ENCODE measurements around the gene CLCN1.

DNA sequence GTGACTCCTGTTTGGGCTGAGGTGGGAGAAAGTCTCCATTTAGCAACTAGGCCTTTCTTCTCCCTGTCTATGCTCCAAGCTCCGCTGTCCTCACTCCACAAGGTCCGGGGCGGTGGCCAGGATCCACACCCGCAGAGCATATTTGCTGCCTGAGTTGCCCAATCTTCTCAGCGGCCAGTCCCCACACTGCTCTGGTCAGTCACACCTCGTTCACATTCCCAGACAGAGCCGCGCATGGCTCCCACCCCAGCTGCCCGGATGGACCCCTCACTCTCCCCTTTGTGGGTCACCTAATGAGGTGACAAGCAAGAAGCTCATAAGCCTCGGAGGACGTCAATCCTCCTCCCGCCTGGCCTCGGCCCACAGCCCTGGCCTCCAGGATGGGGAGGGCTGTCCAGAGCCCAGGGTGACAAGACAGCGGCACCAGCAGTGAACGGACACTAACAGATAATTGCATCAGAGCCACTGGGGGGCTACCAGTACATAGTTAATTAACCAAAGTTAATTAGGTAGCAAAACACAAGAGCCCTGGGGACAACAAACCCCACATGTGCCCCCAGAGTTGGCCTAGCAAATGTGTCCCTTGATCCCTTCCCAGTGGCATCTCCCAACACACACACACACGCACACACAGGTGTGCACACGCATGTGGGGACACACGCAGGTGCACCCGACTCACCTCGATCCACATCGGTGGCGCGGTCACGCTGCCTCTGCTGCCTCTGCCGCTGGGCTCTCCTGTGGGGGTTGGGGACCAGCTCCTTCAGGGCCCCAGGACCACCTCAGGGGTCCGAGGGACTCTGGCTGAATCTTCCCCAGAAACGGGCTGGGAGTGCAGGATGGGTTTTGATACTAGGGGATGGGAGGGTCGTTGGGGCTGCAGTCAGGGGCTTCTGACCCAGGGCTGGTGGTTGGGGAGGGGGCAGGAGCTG lies 81.0 kb downstream of the CLCN1 start:
- TF ChIP-seq, protein P1, sequence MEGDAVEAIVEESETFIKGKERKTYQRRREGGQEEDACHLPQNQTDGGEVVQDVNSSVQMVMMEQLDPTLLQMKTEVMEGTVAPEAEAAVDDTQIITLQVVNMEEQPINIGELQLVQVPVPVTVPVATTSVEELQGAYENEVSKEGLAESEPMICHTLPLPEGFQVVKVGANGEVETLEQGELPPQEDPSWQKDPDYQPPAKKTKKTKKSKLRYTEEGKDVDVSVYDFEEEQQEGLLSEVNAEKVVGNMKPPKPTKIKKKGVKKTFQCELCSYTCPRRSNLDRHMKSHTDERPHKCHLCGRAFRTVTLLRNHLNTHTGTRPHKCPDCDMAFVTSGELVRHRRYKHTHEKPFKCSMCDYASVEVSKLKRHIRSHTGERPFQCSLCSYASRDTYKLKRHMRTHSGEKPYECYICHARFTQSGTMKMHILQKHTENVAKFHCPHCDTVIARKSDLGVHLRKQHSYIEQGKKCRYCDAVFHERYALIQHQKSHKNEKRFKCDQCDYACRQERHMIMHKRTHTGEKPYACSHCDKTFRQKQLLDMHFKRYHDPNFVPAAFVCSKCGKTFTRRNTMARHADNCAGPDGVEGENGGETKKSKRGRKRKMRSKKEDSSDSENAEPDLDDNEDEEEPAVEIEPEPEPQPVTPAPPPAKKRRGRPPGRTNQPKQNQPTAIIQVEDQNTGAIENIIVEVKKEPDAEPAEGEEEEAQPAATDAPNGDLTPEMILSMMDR (conservative IDR thresholded peaks at IDR 0.05; ENCODE audit: low read length) = no peak
- TF ChIP-seq EZH2phosphoT487 (IDR thresholded peaks at IDR 0.05; ENCODE audit: borderline replicate concordance) = no peak
